Hypothalamus (tissue), 51 donors: ENCODE results near the gene EHD3.

Experiments used
- DNase-seq, 51 donors: peaks; one replicate each; lab custom pipeline; 2025; lab: John Stamatoyannopoulos, UW

The EHD3 gene

DNA sequence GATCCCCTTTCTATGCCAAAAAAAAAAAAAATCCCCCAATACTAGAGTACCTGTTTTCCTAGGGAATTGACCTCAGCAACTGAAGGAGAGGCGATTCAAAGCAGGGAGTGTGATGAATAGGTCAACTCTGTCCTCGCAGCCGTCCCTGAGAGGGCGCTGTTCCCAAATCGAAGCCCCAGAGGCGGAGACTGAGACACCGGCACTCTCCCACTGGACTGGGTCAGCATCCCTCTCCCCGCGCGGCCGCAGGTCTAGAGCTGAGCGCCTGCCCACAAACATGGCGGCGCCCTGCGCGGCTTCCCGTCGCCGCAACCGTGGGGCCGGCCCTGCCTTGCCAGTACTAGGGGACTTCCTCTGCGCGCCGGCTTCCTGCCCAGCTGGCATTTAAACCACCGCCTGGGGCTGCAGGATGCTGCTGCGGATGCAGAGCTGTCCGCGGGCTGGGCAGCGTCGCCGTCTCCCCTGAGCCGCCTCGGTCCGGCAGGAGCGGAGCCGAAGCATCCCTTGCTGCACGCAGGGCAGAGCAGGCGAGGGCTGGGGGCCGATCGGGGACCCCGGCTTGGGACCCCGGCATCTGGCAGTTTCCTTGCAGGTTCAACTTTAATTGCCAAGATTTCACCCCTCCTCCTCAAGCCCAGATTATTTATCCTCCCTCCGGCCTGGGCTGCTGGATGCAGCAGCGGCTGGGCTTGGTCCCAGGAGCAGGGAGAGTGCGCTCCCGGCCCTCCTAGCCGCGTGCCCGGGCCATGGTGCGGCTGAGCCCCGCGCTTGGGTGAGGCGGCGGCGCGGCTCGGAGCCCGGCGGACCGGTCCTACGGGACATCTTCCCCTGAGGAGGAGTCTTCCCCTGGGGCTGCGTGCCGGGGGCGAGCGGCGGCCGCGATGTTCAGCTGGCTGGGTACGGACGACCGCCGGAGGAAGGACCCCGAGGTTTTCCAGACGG lies at the start of gene EHD3:
Gene EHD3, plus strand, starts transcription at position 412 of the 942 bp plus-strand sequence. Its CDS starts 470 bp downstream, at position 882.
- DNase-seq = peak; percentile 44 to 94 (median 87)

DNA sequence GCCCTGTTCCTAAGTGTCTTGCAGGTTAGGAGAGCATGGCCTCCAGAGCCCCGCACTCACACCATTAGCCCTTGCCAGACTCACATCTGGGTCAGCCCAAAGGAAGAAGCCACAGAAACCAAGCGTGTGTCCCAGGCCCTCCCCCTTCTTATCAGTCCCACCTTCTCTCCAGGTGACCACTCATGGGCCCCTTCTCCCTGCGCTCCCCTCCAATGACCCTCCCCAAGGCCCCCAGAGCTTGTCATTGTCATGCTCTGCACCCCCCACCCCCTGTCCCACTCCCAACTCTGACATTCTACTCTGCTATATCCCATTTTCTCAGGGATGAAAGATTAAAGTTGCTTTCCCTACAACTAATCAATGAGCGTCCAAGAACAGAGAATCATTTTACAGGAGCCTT lies 46.8 kb upstream of the EHD3 start:
- DNase-seq = no peak

DNA sequence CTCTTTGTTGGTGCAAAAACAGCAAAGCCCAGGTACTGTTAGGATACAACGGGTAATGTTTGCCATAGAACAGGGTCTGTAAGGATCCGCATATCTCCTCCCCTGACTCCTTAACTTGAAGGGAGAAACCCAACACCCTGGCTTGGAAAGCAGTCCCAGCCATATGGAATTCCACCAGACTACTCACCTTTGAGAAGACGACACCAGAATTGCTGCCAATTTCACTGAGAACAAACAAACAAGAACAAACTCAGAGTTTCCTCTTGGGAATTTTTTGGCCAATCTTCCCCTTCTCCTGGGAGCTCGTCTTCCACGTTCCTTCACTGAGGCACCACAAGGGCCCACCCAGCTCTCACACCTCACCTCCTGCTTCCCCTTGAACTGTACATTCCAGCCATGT lies 45.8 kb upstream of the EHD3 start:
- no peak for DNase-seq

DNA sequence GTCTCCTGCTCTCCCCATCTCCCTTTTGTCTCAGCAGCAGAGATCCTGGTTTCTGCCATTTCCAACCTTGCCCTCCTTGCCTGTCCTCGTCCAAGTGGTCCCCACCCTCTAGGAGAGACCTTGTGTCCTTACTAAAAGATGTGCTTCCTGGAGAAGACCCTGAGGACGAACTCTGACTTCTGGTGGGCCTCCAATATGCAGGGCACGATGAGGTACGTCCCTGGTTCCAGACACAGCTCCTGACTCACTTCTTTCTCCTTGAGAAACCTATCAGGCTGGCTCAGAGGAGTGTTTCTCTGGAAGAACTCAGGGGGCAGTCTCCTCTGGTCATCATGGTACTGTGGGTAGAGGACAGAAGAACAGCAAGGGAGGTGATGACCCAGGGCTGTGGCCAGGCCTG lies 44.8 kb upstream of the EHD3 start:
- DNase-seq = no peak

DNA sequence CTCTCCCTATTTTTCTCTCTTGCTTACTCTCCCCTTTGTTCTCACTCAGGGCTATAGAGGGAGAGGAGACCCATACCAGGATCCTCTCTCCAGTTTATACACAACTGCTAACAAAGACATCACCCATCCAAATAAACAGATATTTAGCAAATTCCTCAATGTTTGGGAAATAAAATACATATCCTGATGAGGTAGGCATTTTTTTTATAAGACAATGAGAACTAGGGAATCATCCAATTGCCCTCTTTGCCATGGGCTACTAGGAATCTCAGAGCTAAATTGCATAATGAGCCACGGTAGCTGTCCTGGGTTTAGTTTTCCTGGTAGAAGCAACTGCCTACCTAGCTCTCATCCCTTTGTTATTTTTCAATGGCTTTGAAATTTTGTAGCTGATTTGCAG lies 43.8 kb upstream of the EHD3 start:
- DNase-seq = no peak

DNA sequence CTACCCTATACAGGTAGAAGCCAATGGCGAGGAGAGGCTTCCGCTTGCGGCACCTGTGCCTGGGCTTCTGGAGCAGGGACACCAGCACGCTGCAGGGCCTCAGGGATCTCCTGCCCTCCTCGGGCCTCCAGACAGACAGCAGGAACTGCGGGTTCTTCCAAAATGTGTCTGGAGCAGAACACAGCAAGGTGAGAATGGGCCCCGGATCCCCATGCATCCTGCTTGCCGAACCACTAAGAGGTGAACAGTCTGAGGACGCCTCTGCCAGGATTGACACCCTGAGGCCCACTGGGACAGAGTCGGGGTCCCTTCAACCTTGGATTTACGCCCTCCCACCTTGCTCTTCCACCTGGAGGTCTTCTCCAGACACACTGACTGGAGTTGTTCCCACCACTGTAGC lies 42.0 kb upstream of the EHD3 start:
- no peak for DNase-seq

DNA sequence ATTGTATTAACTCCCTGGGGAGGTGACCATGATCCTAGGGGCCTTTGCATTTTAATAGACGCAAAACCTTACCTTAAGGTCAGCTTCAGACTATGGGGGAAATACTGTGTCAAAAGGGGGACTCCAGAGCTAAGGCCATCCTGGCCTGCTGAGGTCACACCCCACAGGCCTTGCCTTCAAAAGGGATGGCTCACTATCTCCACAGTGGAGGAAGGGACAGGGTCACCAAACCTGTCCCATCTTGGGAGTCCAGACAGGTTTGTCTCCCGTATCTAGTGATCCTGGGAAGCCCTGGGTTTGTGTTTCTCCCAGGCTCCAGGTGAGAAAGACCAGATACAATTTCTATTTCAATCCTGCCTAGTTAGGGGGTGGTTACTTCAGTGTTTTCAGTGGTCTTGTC lies 41.6 kb upstream of the EHD3 start:
- DNase-seq = no peak

DNA sequence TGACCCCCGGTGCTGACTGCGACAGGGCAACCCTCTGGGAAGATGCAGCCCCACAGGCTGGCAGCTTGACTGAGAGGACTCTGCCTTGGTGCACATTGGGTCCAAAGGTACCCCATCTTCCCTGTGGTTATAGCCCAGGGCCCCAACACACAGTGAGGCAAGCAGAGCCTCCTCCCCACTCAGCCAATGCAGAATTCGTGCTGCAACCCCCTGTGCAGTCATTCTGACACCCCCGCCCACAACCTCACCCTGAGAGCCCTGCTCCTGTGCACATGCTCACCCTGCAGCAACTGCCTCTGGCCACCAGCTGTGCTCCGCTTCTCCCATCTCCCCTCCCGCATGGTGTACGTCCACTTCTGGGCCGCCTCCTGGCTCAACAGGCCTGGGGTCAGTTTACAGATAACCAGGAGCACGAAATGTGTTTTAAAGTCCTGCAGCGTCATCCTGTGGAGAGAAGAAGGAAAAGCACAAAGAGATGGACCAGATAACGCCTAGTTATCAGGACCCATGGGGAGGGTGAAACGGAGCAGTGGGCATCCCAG lies 41.0 kb upstream of the EHD3 start:
- DNase-seq = no peak

DNA sequence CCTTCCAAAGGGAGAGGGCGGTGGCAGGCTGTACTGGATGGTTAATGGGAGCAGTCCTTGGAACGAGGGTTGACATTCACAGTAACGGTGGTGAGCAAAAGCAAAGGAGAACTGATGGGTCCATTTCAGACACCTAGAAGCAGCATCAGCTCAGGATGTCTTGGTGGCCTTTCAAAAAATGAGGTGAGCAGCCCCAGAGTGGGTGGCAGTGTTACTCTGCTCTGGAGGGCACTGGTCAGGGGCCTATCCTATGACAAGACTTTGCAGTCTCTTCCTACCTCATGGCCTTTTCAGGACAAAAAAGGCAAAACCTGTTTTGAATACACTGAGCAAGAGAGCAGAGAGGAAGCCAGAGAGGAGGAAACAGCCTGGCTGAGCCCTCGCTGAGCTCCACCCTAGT lies 40.1 kb upstream of the EHD3 start:
- DNase-seq = no peak

DNA sequence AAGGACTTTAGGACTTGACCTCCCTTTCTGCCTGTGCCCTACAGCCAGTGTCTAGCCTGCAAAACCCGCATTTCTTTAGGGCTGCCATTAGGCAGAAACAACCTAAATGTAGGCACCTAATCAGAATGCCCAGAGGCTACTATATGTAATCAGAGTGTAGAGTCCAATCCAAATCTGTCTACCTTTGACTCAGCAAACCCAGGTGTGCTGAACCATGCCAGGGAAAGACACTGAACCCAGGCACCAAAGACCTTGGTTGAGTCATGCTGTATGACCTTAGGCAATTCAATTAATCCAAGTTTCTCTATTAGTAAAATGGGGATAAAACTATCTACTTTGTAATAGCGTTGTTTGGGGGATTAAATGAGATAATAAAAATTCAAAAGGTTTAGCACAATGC lies 37.3 kb upstream of the EHD3 start:
- no peak for DNase-seq

DNA sequence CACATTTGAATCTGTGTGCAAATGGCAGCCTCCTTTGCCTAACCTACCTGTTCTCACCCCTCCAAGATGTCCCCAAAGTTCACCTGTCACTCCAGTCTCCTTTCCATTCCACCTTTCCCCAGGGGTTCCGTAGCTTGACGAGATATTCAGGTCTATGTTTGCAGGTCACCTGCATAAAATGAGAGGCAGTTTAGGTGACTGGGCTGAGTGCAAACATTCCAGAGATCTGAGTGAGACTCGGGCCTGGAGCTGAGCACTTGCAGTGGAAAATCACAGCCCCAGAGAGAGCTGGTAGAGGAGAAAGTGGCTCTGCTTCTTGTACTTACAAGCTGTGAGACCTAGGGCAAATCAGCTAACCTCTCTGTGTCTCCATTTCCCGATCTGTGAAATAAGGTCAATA lies 36.8 kb upstream of the EHD3 start:
- no peak for DNase-seq

DNA sequence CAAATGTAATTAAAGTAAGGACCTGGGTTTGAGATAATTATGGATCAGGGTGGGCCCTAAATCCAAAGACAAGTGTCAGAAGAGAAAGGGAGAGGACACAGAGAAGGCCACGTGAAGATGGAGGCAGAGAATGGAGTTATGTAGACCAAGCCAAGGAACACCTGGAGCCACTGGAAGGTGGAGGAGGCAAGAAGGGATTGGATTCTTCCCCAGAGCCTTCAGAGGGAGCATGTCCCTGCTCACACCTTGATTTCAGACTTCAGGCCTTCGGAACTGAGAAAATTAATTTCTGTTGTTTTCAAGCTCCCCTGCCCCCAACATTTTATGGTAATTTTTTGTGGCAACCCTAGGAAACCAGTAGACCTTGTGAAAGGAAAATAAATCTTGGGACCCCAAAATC lies 36.3 kb upstream of the EHD3 start:
- DNase-seq = no peak

DNA sequence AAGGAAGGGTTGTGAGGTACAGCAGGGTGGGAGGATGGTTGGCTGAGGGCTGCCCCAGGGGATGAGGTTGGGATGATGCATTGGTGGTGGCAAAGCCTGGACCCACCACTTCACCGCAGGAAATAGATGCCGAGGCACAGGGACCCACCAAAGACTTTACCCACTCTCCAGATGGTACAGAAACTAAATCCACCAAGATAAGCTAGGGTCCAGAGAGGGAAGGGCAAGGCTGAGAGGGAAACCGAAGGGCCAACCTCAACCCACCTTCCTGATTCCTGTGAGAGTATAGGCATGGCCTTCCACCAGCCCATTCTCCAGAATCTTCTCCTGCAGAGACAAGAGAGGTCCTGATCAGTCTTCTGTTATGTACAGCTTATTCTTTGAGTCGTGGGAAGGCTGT lies 34.7 kb upstream of the EHD3 start:
- DNase-seq = no peak

DNA sequence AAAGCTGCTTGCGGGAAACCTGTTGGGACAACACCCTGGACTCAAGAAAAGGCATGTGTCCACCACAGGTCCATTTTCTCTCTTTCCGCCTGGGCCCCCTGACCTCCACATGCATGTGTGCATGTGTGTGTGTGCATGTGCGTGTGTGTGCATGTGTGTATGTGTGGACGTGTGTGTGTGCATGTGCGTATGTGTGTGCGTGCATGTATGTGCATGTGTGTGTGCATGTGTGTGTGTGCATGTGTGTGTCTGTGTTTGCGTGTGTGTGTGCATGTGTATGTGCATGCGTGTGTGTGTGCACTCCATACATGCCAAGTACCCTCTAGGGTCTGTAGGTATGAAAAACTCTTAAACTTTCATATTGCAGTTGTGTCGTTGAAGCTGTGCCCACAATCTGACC lies 33.0 kb upstream of the EHD3 start:
- DNase-seq = no peak

DNA sequence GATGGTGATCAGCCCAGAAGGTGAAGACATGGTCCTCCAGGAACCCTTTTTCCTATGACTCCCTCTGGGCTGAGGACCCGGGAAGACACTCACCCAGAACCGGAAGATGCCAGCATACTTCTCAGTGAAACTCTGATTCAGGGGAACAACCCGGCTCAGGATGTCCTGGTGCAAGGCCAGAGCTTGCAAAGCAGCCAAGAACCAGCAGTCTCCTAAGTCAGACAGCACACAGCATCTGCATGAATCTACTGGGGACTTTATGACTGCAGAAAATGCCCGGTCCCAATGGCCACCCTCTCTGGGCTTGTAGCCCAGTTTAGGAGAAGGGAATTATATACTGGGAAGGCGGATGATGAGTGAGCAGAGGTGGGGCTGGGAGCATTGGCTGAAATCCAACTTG lies 31.9 kb upstream of the EHD3 start:
- DNase-seq = no peak

DNA sequence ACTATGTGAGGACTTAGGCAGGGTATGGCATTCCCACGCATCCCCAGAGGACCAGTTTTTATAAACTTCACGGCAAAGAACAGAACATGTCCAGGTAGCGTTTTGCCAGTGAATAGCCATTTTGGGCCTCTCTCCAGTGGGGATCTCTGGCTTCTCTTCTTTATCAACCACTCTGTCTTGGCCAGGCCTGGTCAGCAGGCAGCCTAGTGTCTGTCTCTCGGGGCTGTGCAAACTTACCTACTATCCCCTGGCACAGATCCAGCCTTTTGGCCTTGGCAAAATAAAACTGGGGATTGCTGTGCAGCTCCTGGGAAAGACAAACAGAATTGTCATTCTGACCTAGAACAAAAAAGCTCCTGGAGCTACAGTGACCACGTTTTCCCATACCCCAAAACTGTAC lies 31.1 kb upstream of the EHD3 start:
- no peak for DNase-seq

DNA sequence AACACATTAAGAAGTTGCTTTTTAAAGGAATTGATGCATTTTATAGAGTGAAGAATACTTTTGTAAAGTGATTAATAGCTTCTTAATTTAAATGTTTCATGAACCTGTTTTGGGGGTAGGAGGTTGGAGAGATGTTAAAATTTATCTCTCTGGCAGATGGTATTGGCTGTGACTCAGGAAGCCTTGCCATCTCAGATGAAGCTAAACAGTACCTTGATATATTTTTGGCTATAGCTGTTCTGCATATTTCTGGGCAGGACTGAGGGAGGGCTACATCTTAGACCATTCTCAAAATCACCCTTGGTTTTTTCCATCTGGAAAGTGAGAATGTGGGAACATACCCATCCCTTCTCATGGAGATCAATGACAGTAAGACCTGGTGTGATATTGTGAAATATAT lies 30.0 kb upstream of the EHD3 start:
- no peak for DNase-seq

DNA sequence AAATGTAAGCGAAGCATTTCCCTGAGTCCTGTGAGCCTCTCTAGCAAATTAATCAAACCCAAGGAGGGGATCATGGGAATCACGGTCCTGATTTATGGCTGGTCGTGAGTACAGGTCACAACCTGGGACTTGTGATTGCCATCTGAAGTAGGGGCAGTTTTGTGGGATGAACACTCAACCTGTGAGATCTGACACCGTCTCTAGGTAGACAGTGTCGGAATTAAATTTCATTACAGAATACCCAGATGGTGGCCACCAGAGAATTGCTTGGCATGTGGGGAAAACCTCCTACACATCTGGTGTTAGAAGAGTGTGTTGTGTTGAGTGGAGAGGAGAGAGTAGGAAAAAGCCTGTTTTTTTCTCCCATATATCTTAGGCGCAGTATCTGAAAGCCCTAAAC lies 29.2 kb upstream of the EHD3 start:
- no peak for DNase-seq

DNA sequence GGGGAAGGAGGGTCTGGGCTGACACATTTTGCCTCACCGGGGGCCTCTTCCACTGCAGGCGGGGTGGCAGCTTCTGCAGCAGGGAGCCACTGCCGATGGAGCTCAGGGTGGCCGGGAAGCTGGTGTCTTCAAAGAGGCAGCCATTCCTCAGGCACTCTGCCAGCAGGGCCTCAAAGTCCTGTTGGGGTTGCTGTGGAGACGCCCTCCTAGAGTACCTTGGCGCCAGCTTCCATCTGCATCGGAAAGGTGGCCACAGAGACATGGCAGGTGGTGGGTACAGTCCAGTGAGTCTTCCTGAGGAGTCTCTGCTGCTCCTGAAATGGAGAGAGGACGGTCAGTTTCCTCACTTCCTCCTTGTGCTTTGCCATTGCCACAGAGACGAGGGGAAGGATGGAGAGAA lies 28.8 kb upstream of the EHD3 start:
- DNase-seq = no peak

DNA sequence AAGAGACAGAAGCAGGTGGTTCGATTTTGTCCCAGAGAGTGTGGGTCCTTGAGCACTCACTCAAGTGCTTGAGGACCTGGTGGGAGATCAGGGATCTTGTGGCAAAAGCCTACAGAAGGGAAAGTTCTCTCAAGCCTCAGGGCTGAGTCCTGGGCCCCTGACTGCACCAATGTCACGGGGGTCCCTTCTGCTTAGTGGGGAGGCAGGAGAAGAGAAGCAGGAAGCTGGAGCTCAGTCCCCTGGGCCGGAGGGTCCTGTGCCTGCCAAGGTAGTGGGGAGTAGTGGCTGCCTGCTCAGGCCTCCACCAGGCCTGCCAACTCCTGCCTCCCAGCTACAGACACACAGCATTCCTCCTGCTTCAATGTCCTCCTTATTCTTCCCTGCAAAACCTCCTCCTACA lies 28.3 kb upstream of the EHD3 start:
- DNase-seq = no peak

DNA sequence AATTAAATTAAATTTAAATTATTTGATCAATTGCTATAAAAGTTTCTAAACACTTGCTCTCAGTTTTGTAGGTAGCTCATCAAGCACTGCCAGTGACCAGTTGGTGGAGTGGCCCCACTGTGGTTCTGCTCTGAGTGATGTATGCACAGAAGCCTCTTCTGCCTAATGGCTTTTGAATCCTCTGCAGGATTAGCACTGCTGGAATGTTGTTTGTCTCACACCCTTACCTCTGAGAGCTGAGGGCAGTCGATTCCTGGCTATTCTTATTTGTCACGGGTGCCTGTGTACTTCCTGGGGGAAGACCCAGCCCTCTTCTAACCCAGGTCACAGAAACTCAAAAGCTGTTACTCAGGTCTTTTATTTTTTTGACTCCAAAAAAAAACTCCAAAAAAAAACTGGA lies 26.2 kb upstream of the EHD3 start:
- DNase-seq = no peak

DNA sequence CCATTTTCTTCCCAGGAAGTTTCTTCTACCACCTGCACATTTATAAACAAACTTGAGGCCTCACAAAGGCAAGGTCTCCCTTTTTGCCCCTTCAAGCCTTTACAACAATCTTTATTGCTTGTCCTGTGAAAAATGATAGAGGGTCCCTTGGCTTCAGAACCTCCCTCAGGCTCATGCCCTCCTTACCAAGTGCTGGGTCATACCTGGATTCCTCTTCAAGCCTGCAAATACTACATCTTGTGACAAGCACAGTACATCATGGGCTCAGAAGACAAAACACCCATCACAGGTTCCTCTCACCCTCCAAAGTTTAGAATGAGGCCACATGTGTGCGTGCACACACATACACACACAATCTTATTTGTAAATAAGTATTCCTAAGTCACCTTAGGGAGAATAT lies 25.7 kb upstream of the EHD3 start:
- no peak for DNase-seq
